ENCODE results near the gene TENM4. TPM values are rescaled to one million over a fixed set of nuclear protein-coding genes. Genes with fewer than 3 reads are reported as not detected.

The TENM4 gene
- total RNA-seq, 1 donor from 2014 or later = 43.2 TPM

- H3K36me3 Mint-ChIP-seq (ENCODE audit: low read depth) = no peaks in the 10 kb centered on the region
- H3K4me3 Mint-ChIP-seq = no peak overlapping the region
- H3K27me3 Mint-ChIP-seq (ENCODE audit: low read depth) = no peaks in the 10 kb centered on the region
- no peaks in the 10 kb centered on the region for H3K9me3 Mint-ChIP-seq
- no peak for DNase-seq (ENCODE audit: low read depth, low spot score)
- H3K4me1 Mint-ChIP-seq = peaks cover 3% of the 10 kb centered on the region
- no peak for TF ChIP-seq CTCF (conservative IDR thresholded peaks at IDR 0.05)
- no peak overlapping the region for H3K27ac Mint-ChIP-seq (ENCODE audit: unreplicated experiment)
These were observed 672.5 kb downstream of the TENM4 start for GRCh38 chr11:78768345-78768744.

- Mint-ChIP-seq H3K27ac (ENCODE audit: unreplicated experiment) (no peak overlapping the region), H3K36me3 (ENCODE audit: low read depth) (no peaks in the 10 kb centered on the region), H3K27me3 (ENCODE audit: low read depth) (no peaks in the 10 kb centered on the region)
These were observed 673.5 kb downstream of the TENM4 start for GRCh38 chr11:78767027-78767932.

DNA sequence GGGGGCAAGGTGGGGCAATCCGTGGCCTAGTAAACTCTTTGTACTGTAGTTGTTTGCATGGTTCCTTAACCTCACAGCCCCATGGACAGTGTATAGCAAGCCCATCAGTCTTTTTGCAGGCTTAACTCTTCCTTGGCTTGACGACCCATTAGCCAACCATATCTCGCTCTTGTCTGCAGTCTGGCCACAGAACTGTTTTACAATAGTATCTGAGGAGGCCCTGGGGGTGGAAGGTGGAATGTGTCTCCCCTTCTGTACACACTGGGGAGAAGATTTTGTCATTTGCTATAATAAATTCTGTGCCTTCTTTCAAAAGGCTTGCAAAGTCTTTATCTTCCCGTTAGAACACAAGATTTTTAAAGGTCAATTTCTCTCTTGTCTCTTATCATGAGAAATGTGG is 675.9 kb downstream of the TENM4 start:
- no peak for DNase-seq (ENCODE audit: low read depth, low spot score)
- Mint-ChIP-seq H3K36me3 (ENCODE audit: low read depth) (no peaks in the 10 kb centered on the region), H3K27ac (ENCODE audit: unreplicated experiment) (no peak overlapping the region), H3K4me3 (no peak overlapping the region), H3K9me3 (no peaks in the 10 kb centered on the region), H3K4me1 (peaks cover 3% of the 10 kb centered on the region), H3K27me3 (ENCODE audit: low read depth) (no peaks in the 10 kb centered on the region)
- no peak for TF ChIP-seq CTCF (conservative IDR thresholded peaks at IDR 0.05)

More at GRCh38 chr11:78767027-78767932, 673.5 kb downstream of the TENM4 start:
- no peak overlapping the region for H3K4me3 Mint-ChIP-seq
- H3K4me1 Mint-ChIP-seq = peaks cover 3% of the 10 kb centered on the region
- DNase-seq (ENCODE audit: low read depth, low spot score) = no peak
- H3K9me3 Mint-ChIP-seq = no peaks in the 10 kb centered on the region
- no peak for TF ChIP-seq CTCF (conservative IDR thresholded peaks at IDR 0.05)

GRCh38 chr11:78763664-78764063 is 677.2 kb downstream of the TENM4 start:
- no peak for DNase-seq (ENCODE audit: low read depth, low spot score)
- H3K27ac Mint-ChIP-seq (ENCODE audit: unreplicated experiment) = no peak overlapping the region
- no peak overlapping the region for H3K4me3 Mint-ChIP-seq
- H3K4me1 Mint-ChIP-seq = peaks cover 3% of the 10 kb centered on the region
- H3K9me3 Mint-ChIP-seq = no peaks in the 10 kb centered on the region
- H3K27me3 Mint-ChIP-seq (ENCODE audit: low read depth) = no peaks in the 10 kb centered on the region
- no peak for TF ChIP-seq CTCF (conservative IDR thresholded peaks at IDR 0.05)
- H3K36me3 Mint-ChIP-seq (ENCODE audit: low read depth) = no peaks in the 10 kb centered on the region

- Mint-ChIP-seq H3K9me3 (no peaks in the 10 kb centered on the region), H3K4me1 (peaks cover 3% of the 10 kb centered on the region), H3K4me3 (no peak overlapping the region), H3K27me3 (ENCODE audit: low read depth) (no peaks in the 10 kb centered on the region), H3K27ac (ENCODE audit: unreplicated experiment) (no peak overlapping the region), H3K36me3 (ENCODE audit: low read depth) (no peaks in the 10 kb centered on the region)
- TF ChIP-seq CTCF (conservative IDR thresholded peaks at IDR 0.05) = no peak
- no peak for DNase-seq (ENCODE audit: low read depth, low spot score)
These were observed 678.7 kb downstream of the TENM4 start for GRCh38 chr11:78762105-78762504.
